ENCODE results near the gene TAS2R31.

DNA sequence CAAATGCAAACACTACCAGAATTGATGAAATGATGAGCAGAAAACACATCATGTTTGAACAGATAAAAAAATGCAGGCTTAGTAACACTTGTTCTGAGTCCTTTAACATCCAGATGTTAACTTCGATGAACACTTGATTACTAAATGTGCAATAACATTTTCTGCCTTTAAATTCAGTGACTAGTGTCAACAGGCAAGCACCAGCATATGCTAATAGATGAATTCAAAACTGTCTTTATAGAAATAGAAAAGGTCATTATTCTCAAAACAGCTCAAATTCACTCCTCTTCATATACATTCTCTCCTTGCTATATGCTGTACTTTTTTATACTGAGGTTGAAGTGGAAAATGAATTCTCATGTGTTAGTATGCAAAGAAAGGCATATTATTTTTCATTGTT is 8.7 kb downstream of the TAS2R31 start, which contains the start of gene TAS2R19:
- TF ChIP-seq, protein P1, sequence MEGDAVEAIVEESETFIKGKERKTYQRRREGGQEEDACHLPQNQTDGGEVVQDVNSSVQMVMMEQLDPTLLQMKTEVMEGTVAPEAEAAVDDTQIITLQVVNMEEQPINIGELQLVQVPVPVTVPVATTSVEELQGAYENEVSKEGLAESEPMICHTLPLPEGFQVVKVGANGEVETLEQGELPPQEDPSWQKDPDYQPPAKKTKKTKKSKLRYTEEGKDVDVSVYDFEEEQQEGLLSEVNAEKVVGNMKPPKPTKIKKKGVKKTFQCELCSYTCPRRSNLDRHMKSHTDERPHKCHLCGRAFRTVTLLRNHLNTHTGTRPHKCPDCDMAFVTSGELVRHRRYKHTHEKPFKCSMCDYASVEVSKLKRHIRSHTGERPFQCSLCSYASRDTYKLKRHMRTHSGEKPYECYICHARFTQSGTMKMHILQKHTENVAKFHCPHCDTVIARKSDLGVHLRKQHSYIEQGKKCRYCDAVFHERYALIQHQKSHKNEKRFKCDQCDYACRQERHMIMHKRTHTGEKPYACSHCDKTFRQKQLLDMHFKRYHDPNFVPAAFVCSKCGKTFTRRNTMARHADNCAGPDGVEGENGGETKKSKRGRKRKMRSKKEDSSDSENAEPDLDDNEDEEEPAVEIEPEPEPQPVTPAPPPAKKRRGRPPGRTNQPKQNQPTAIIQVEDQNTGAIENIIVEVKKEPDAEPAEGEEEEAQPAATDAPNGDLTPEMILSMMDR (conservative IDR thresholded peaks at IDR 0.05) = no peak
- no peak for TF ChIP-seq EZH2 (IDR thresholded peaks at IDR 0.05; ENCODE audit: low read depth)

Measured in PC-9 (cell line).